ENCODE results near the gene ARL6IP5. TPM values are rescaled to one million over a fixed set of nuclear protein-coding genes. Genes with fewer than 3 reads are reported as not detected.

Gene ARL6IP5
- total RNA-seq, 1 experiment from 2014 or later = 23.9 TPM

- H3K36me3 ChIP-seq (ENCODE audit: insufficient read depth, low read length, poor library complexity, severe bottlenecking) = peaks cover 38% of the 10 kb centered on the region
- ChIA-PET CTCF (no interaction called here), POLR2A (ENCODE audit: low non-redundant PET) (no interaction called here)
- H3K27ac ChIP-seq (ENCODE audit: low read depth, low read length, poor library complexity, severe bottlenecking) = no peak overlapping the region
- H3K9me3 ChIP-seq (ENCODE audit: low read depth, low read length, poor library complexity, severe bottlenecking) = no peaks in the 10 kb centered on the region
- no peak overlapping the region for H3K4me3 ChIP-seq (ENCODE audit: low read depth, low read length, poor library complexity, severe bottlenecking)
- DNase-seq (ENCODE audit: low spot score) = no peak
- intact Hi-C loops (cut with micrococcal nuclease; ENCODE audit: unreplicated experiment) = no loop called here
- H3K27me3 ChIP-seq (replicated peaks; ENCODE audit: insufficient read depth, low read depth, low read length, poor library complexity) = no peaks in the 10 kb centered on the region
- H3K4me1 ChIP-seq (ENCODE audit: insufficient read depth, low read length, poor library complexity, severe bottlenecking) = no peaks in the 10 kb centered on the region
- no TSS peak for BruUV-seq (replicated peaks)
- no peak for TF ChIP-seq EZH2 (IDR thresholded peaks at IDR 0.05; ENCODE audit: borderline replicate concordance, low read depth, low read length, poor library complexity, severe bottlenecking)
- no peak for TF ChIP-seq CTCF (conservative IDR thresholded peaks at IDR 0.05; ENCODE audit: low read depth, low read length)
Measured at GRCh38 chr3:69058947-69059224, 25.9 kb upstream of the ARL6IP5 start.

DNA sequence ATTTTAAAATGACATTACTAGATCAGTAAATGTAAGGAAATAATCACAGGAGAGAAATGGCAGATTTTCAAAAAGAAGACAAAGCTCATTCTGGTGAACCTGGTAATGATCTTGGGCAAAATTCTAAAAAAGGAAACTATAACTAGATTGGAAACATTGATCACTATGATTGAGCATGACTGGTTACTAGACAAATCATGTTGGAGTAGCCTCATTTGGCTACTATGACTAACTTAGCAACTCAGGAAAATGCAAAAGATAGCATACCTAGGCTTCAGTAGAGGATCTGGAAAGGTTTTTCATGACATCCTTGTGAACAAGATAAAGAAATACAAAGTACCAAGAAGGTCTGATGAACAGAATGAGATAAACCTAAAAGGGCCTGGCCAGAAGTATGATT is 25.0 kb upstream of the ARL6IP5 start:
- DNase-seq (ENCODE audit: low spot score) = no peak
- H3K4me1 ChIP-seq (ENCODE audit: insufficient read depth, low read length, poor library complexity, severe bottlenecking) = no peaks in the 10 kb centered on the region
- H3K4me3 ChIP-seq (ENCODE audit: low read depth, low read length, poor library complexity, severe bottlenecking) = no peak overlapping the region
- H3K36me3 ChIP-seq (ENCODE audit: insufficient read depth, low read length, poor library complexity, severe bottlenecking) = peaks cover 36% of the 10 kb centered on the region
- intact Hi-C loops (cut with micrococcal nuclease; ENCODE audit: unreplicated experiment) = no loop called here
- ChIA-PET POLR2A (ENCODE audit: low non-redundant PET) (no interaction called here), CTCF (no interaction called here)
- TF ChIP-seq CTCF (conservative IDR thresholded peaks at IDR 0.05; ENCODE audit: low read depth, low read length) (no peak), EZH2 (IDR thresholded peaks at IDR 0.05; ENCODE audit: borderline replicate concordance, low read depth, low read length, poor library complexity, severe bottlenecking) (no peak)
- no TSS peak for BruUV-seq (replicated peaks)
- no peaks in the 10 kb centered on the region for H3K27me3 ChIP-seq (replicated peaks; ENCODE audit: insufficient read depth, low read depth, low read length, poor library complexity)
- H3K9me3 ChIP-seq (ENCODE audit: low read depth, low read length, poor library complexity, severe bottlenecking) = no peaks in the 10 kb centered on the region
- H3K27ac ChIP-seq (ENCODE audit: low read depth, low read length, poor library complexity, severe bottlenecking) = no peak overlapping the region

DNA sequence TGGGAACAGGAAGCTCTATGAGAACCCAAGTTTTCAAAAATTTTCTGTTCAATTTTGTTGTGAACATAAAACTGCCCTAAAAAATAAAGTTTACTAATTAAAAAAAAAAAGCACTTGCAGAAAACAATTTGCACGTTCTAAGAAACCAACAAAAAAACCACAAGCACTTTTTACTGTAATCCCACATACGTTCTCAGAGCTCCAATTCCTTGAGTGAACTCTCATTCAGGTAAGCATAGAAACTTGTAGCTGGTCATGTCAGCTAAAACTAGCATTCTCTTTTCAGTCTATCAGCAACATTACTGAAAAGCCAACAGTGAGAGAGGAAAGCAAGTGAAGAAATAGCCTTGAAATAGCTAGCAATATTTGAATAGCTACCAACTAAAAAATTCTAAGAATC is 21.1 kb upstream of the ARL6IP5 start:
- Histone ChIP-seq H3K4me3 (ENCODE audit: low read depth, low read length, poor library complexity, severe bottlenecking) (no peak overlapping the region), H3K36me3 (ENCODE audit: insufficient read depth, low read length, poor library complexity, severe bottlenecking) (peaks cover 20% of the 10 kb centered on the region), H3K27me3 (replicated peaks; ENCODE audit: insufficient read depth, low read depth, low read length, poor library complexity) (no peaks in the 10 kb centered on the region), H3K4me1 (ENCODE audit: insufficient read depth, low read length, poor library complexity, severe bottlenecking) (no peaks in the 10 kb centered on the region), H3K27ac (ENCODE audit: low read depth, low read length, poor library complexity, severe bottlenecking) (no peak overlapping the region), H3K9me3 (ENCODE audit: low read depth, low read length, poor library complexity, severe bottlenecking) (no peaks in the 10 kb centered on the region)
- no peak for DNase-seq (ENCODE audit: low spot score)
- POLR2A ChIA-PET (ENCODE audit: low non-redundant PET) = interaction anchor here (0.7 kb wide), 1 partner anchor 1299 kb away, joined by 15 read pairs; no protein-coding TSS in a partner anchor
- no TSS peak for BruUV-seq (replicated peaks)
- intact Hi-C loops (cut with micrococcal nuclease; ENCODE audit: unreplicated experiment) = no loop called here
- TF ChIP-seq EZH2 (IDR thresholded peaks at IDR 0.05; ENCODE audit: borderline replicate concordance, low read depth, low read length, poor library complexity, severe bottlenecking) (no peak), CTCF (conservative IDR thresholded peaks at IDR 0.05; ENCODE audit: low read depth, low read length) (no peak)
- CTCF ChIA-PET = no interaction called here

Measured in A673 (cell line).